Gastroesophageal sphincter (tissue), 3 donors: ENCODE results near the gene FOLR3.

Source experiments
- EP300 ChIP-seq: sonication (generic); formaldehyde crosslinking; IDR thresholded peaks from one replicate; pipeline ENCODE4 v1.6.1; 2017; ENCODE audit warnings: antibody characterized with exemption, mild to moderate bottlenecking
- POLR2A ChIP-seq, 2 donors: fragments of 450-650 bp; IDR thresholded peaks; one replicate each; pipeline ENCODE4 v1.6.1; 2017; ENCODE audit warnings: antibody characterized with exemption in 2 of 2, mild to moderate bottlenecking in 2 of 2, moderate library complexity in 1 of 2
- TF ChIP-seq, protein P1 (sequence below), 4 experiments: fragments of 200-600 bp in 2 of 4; fragments of 450-650 bp in 2 of 4; sonication (generic) in 1 of 4; IDR thresholded peaks; one replicate each; pipeline ENCODE4 v1.5.1; 2017 to 2019; ENCODE audit warnings: antibody characterized with exemption in 4 of 4, mild to moderate bottlenecking in 2 of 4, moderate library complexity in 2 of 4

DNA sequence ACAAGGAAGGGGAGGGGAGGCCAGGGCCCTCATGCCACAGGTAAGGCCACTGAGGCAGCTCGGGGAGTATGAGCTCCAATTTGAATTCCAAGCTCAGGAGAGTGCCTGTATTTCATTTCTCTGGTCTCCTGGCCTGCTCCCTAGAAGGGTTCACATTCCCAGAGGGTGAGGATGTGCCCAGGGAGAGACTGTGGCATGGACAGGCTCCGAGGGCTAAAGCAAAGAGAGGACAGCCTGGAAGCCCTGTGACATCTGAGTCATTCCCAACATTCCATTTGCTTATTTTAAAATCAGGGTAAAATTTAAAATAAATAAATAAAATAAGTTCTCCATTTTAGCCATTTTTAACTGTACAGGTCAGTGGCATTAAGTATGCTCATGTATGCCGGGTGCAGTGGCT is 37.8 kb downstream of the FOLR3 start:
- TF ChIP-seq, protein P1, sequence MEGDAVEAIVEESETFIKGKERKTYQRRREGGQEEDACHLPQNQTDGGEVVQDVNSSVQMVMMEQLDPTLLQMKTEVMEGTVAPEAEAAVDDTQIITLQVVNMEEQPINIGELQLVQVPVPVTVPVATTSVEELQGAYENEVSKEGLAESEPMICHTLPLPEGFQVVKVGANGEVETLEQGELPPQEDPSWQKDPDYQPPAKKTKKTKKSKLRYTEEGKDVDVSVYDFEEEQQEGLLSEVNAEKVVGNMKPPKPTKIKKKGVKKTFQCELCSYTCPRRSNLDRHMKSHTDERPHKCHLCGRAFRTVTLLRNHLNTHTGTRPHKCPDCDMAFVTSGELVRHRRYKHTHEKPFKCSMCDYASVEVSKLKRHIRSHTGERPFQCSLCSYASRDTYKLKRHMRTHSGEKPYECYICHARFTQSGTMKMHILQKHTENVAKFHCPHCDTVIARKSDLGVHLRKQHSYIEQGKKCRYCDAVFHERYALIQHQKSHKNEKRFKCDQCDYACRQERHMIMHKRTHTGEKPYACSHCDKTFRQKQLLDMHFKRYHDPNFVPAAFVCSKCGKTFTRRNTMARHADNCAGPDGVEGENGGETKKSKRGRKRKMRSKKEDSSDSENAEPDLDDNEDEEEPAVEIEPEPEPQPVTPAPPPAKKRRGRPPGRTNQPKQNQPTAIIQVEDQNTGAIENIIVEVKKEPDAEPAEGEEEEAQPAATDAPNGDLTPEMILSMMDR (IDR thresholded peaks at IDR 0.05): no peak
- TF ChIP-seq EP300 (no peak), POLR2A (IDR thresholded peaks at IDR 0.05) (no peak)
